22Rv1 (cell line): ENCODE results near the gene PCED1B.

Experiments used
- H3K27ac ChIP-seq: fragments of 450-650 bp; 2 replicates; pipeline ENCODE4 v1.5.1; 2017
- CTCF ChIP-seq: fragments of 450-650 bp; IDR thresholded peaks from 2 replicates; pipeline ENCODE4 v1.5.1; 2017; ENCODE audit warnings: mild to moderate bottlenecking
- ZFX ChIP-seq: fragments of 450-650 bp; IDR thresholded peaks from 2 replicates; pipeline ENCODE4 v1.6.1; 2017; ENCODE audit warnings: antibody characterized with exemption, borderline replicate concordance

The PCED1B gene

GRCh38 chr12:47145188-47145587 is 65.8 kb downstream of the PCED1B start:
- no peak for TF ChIP-seq ZFX
- TF ChIP-seq CTCF = no peak
- H3K27ac ChIP-seq = no peak overlapping the region

GRCh38 chr12:47147739-47148138 is 68.3 kb downstream of the PCED1B start:
- no peak for TF ChIP-seq ZFX
- no peak for TF ChIP-seq CTCF
- H3K27ac ChIP-seq = no peak overlapping the region

- TF ChIP-seq CTCF = no peak
- TF ChIP-seq ZFX = no peak
Observed at GRCh38 chr12:47149146-47149545, 69.7 kb downstream of the PCED1B start.

GRCh38 chr12:47152095-47152494 is 72.7 kb downstream of the PCED1B start:
- no peak overlapping the region for H3K27ac ChIP-seq
- TF ChIP-seq ZFX = no peak
- TF ChIP-seq CTCF = no peak

More at GRCh38 chr12:47149146-47149545, 69.7 kb downstream of the PCED1B start:
- H3K27ac ChIP-seq = no peak overlapping the region

GRCh38 chr12:47155457-47156166 is 76.2 kb downstream of the PCED1B start:
- no peak for TF ChIP-seq CTCF
- no peak for TF ChIP-seq ZFX

GRCh38 chr12:47156167-47156736 is 76.8 kb downstream of the PCED1B start:
- H3K27ac ChIP-seq = no peak overlapping the region
- TF ChIP-seq CTCF (no peak), ZFX (no peak)

More at GRCh38 chr12:47155457-47156166, 76.2 kb downstream of the PCED1B start:
- no peak overlapping the region for H3K27ac ChIP-seq

- H3K27ac ChIP-seq = no peak overlapping the region
- no peak for TF ChIP-seq CTCF
- no peak for TF ChIP-seq ZFX
Observed at GRCh38 chr12:47158792-47159191, 79.4 kb downstream of the PCED1B start.
